Endothelial cell of umbilical vein (primary cell): ENCODE data around the gene SYCP2.

Experiments used
- EZH2 ChIP-seq: IDR thresholded peaks from 2 replicates; pipeline ENCODE4 v1.6.1; 2012; ENCODE audit warnings: borderline replicate concordance, low read depth, mild to moderate bottlenecking, moderate library complexity, low read length, inconsistent platforms; ENCODE audit not compliant: severe bottlenecking
- FOS ChIP-seq: IDR thresholded peaks from 2 replicates; pipeline ENCODE4 v1.6.1; 2011; ENCODE audit warnings: mild to moderate bottlenecking, low read length, moderate library complexity, borderline replicate concordance; ENCODE audit not compliant: insufficient read depth
- JUN ChIP-seq: IDR thresholded peaks from 2 replicates; pipeline ENCODE4 v1.6.1; 2011; ENCODE audit warnings: borderline replicate concordance, low read depth; ENCODE audit not compliant: insufficient read length, insufficient read depth
- MYC ChIP-seq: IDR thresholded peaks from one replicate; pipeline ENCODE4 v1.6.1; 2011; ENCODE audit warnings: mild to moderate bottlenecking, low read depth, low read length
- POLR2A ChIP-seq: IDR thresholded peaks from 2 replicates; pipeline ENCODE4 v1.6.1; 2012; ENCODE audit warnings: low read depth, mild to moderate bottlenecking, control low read depth, low read length
- POLR2AphosphoS5 ChIP-seq: IDR thresholded peaks from 2 replicates; pipeline ENCODE4 v1.6.1; 2012; ENCODE audit warnings: low read depth, mild to moderate bottlenecking, control low read depth, low read length, moderate library complexity; ENCODE audit not compliant: insufficient read depth
- TF ChIP-seq, protein P1 (sequence below), 2 donors: IDR thresholded peaks; 1 replicate in 1 of 2; 2 replicates in 1 of 2; pipeline ENCODE4 v1.5.1; 2011; ENCODE audit warnings: low read length in 2 of 2, mild to moderate bottlenecking in 2 of 2, moderate library complexity in 2 of 2, control low read depth in 1 of 2, inconsistent platforms in 1 of 2, low read depth in 1 of 2; ENCODE audit not compliant: insufficient read depth in 1 of 2; ENCODE audit errors: extremely low read depth in 1 of 2
- TF ChIP-seq, protein P2 (sequence below): IDR thresholded peaks from 2 replicates; pipeline ENCODE4 v1.6.1; 2011; ENCODE audit not compliant: insufficient read depth, insufficient read length

DNA sequence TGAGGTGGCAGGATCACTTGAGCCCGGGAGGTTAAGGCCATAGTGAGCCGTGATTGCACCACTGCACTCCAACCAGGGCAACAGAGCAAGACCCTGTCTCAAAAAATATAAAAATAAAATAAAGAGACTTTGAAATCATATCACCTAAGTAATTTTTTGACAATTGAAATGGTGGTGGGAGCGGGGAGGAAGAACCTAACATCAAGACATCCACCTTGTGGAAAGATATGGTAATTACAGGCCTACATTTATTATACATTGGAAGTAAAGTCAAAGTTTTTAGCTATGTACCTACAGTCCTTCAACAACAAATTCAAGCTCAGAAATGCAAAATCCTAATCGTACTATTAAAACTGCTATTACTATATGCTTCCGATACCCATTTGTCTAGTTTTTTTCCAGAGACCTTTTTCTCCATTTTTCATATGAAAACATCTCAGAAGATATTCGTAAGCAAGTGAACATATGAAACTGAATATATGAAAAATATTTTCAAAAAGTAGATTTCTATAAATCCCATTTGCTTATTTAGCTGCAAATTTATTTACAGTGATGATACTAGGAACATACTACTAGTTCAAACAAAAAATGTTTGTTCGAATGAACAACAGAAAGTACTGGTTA lies 83.3 kb downstream of the SYCP2 start:
- TF ChIP-seq, protein P1, sequence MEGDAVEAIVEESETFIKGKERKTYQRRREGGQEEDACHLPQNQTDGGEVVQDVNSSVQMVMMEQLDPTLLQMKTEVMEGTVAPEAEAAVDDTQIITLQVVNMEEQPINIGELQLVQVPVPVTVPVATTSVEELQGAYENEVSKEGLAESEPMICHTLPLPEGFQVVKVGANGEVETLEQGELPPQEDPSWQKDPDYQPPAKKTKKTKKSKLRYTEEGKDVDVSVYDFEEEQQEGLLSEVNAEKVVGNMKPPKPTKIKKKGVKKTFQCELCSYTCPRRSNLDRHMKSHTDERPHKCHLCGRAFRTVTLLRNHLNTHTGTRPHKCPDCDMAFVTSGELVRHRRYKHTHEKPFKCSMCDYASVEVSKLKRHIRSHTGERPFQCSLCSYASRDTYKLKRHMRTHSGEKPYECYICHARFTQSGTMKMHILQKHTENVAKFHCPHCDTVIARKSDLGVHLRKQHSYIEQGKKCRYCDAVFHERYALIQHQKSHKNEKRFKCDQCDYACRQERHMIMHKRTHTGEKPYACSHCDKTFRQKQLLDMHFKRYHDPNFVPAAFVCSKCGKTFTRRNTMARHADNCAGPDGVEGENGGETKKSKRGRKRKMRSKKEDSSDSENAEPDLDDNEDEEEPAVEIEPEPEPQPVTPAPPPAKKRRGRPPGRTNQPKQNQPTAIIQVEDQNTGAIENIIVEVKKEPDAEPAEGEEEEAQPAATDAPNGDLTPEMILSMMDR (IDR thresholded peaks at IDR 0.05; ENCODE audit: extremely low read depth in 1 of 2, insufficient read depth in 1 of 2, low read depth in 1 of 2, low read length in 2 of 2) = peak; percentile 28 to 31
- TF ChIP-seq, protein P2, sequence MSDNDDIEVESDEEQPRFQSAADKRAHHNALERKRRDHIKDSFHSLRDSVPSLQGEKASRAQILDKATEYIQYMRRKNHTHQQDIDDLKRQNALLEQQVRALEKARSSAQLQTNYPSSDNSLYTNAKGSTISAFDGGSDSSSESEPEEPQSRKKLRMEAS = no peak
- no peak for TF ChIP-seq POLR2A
- no peak for TF ChIP-seq EZH2
- no peak for TF ChIP-seq POLR2AphosphoS5
- no peak for TF ChIP-seq JUN
- no peak for TF ChIP-seq FOS
- no peak for TF ChIP-seq MYC
